Hepatocyte (in vitro differentiated cells): Measurements from ENCODE around the gene C16orf89. TPM values are rescaled to one million over a fixed set of nuclear protein-coding genes. Genes with fewer than 3 reads are reported as not detected.

Experiments used
- DNase-seq: peaks from one replicate; pipeline ENCODE4 v3.0.0-alpha.2; 2016; ENCODE audit warnings: low spot score
- H2AFZ ChIP-seq: fragments of 200-600 bp; sonication (generic); 2 replicates; pipeline ENCODE4 v1.6.0; 2016; ENCODE audit warnings: antibody characterized with exemption, mild to moderate bottlenecking
- H3K27ac ChIP-seq: fragments of 200-600 bp; sonication (generic); 2 replicates; pipeline ENCODE4 v1.5.1; 2016; ENCODE audit warnings: mild to moderate bottlenecking
- H3K27me3 ChIP-seq: fragments of 200-600 bp; sonication (generic); 2 replicates; pipeline ENCODE4 v1.6.1; 2016
- H3K36me3 ChIP-seq: fragments of 200-600 bp; sonication (generic); replicated peaks from 2 replicates; pipeline ENCODE4 v1.5.1; 2016; ENCODE audit warnings: low read depth; ENCODE audit not compliant: insufficient read depth
- H3K4me1 ChIP-seq: fragments of 200-600 bp; sonication (generic); 2 replicates; pipeline ENCODE4 v1.5.1; 2016; ENCODE audit warnings: mild to moderate bottlenecking, moderate library complexity; ENCODE audit not compliant: insufficient read depth
- H3K4me2 ChIP-seq: fragments of 200-600 bp; sonication (generic); 2 replicates; pipeline ENCODE4 v1.6.0; 2016
- H3K4me3 ChIP-seq: fragments of 200-600 bp; sonication (generic); 2 replicates; pipeline ENCODE4 v1.5.1; 2016; ENCODE audit warnings: mild to moderate bottlenecking
- H3K79me2 ChIP-seq: fragments of 200-600 bp; sonication (generic); 2 replicates; pipeline ENCODE4 v1.6.0; 2017; ENCODE audit warnings: mild to moderate bottlenecking
- H3K9me2 ChIP-seq: fragments of 200-600 bp; sonication (generic); replicated peaks from 2 replicates; pipeline ENCODE4 v1.6.0; 2017; ENCODE audit warnings: mild to moderate bottlenecking; ENCODE audit not compliant: insufficient read depth
- H3K9me3 ChIP-seq: fragments of 200-600 bp; sonication (generic); 2 replicates; pipeline ENCODE4 v1.5.1; 2016; ENCODE audit warnings: low read depth, mild to moderate bottlenecking
- H4K20me1 ChIP-seq: fragments of 200-600 bp; sonication (generic); 2 replicates; pipeline ENCODE4 v1.6.0; 2016; ENCODE audit warnings: mild to moderate bottlenecking; ENCODE audit not compliant: insufficient read depth, poor library complexity, severe bottlenecking
- CTCF ChIP-seq: fragments of 200-600 bp; sonication (generic); IDR thresholded peaks from 2 replicates; pipeline ENCODE4 v1.5.1; 2016; ENCODE audit warnings: antibody characterized with exemption, mild to moderate bottlenecking; ENCODE audit not compliant: poor library complexity
- EZH2 ChIP-seq: fragments of 200-600 bp; sonication (generic); IDR thresholded peaks from 2 replicates; pipeline ENCODE4 v1.6.1; 2016; ENCODE audit warnings: antibody characterized with exemption, mild to moderate bottlenecking, borderline replicate concordance
- EZH2phosphoT487 ChIP-seq: fragments of 200-600 bp; sonication (generic); IDR thresholded peaks from one replicate; pipeline ENCODE4 v1.6.1; 2018; ENCODE audit warnings: antibody characterized with exemption, mild to moderate bottlenecking, low read depth, moderate library complexity; ENCODE audit not compliant: unreplicated experiment, severe bottlenecking
- WGBS: methylation state at CpG from one replicate; pipeline ENCODE4 v1.1.6; 2016; ENCODE audit warnings: low lambda C conversion rate; ENCODE audit errors: missing lambda C conversion rate; 5-methylcytosine and 5-hydroxymethylcytosine counted together
- polyA plus RNA-seq: library from polyadenylated mRNA; unstranded; fragments of >200 nt; fragmentation: Nextera tagmentation; extraction: Ambion mirVana; gene quantifications from 2 replicates; pipeline ENCODE4 v1.2.1, GENCODE V29; 2016
- total RNA-seq: library from RNA; depleted of rRNA; stranded (reverse); fragments of >200 nt; gene quantifications from 2 replicates; pipeline ENCODE4 v1.2.3, GENCODE V29; 2014

Gene C16orf89
- total and polyA plus RNA-seq, 2 experiments from 2014 or later = 1.1 to 3.8 TPM

GRCh38 chr16:5066511-5066910 is 755 bp upstream of the C16orf89 start:
- Histone ChIP-seq H3K9me3 (no peaks in the 10 kb centered on the region), H3K9me2 (no peaks in the 10 kb centered on the region), H3K79me2 (no peaks in the 10 kb centered on the region), H4K20me1 (no peaks in the 10 kb centered on the region), H2AFZ (no peak overlapping the region), H3K4me3 (no peak overlapping the region), H3K4me1 (peaks cover 7% of the 10 kb centered on the region), H3K4me2 (no peak overlapping the region), H3K27me3 (no peaks in the 10 kb centered on the region), H3K27ac (no peak overlapping the region), H3K36me3 (no peaks in the 10 kb centered on the region)
- 81% methylated on average over 6 of the region's 6 CpGs for WGBS
- no peak for DNase-seq
- TF ChIP-seq CTCF = no peak
- TF ChIP-seq EZH2phosphoT487 = no peak
- TF ChIP-seq EZH2 = no peak

- TF ChIP-seq CTCF = no peak
- no peak for TF ChIP-seq EZH2phosphoT487
- no peak for TF ChIP-seq EZH2
- no peaks in the 10 kb centered on the region for H3K36me3 ChIP-seq
- no peak overlapping the region for H3K4me2 ChIP-seq
- peak overlapping the region; percentile 60 for H3K27ac ChIP-seq
- H3K4me3 ChIP-seq = no peak overlapping the region
- H3K4me1 ChIP-seq = peaks cover 4% of the 10 kb centered on the region
- H3K9me2 ChIP-seq = no peaks in the 10 kb centered on the region
- no peak overlapping the region for H2AFZ ChIP-seq
- H3K27me3 ChIP-seq = no peaks in the 10 kb centered on the region
- no peaks in the 10 kb centered on the region for H4K20me1 ChIP-seq
- no peak for DNase-seq
- 68% methylated on average over 8 of the region's 8 CpGs for WGBS
- no peaks in the 10 kb centered on the region for H3K9me3 ChIP-seq
- H3K79me2 ChIP-seq = no peaks in the 10 kb centered on the region
Observed at GRCh38 chr16:5065326-5065725, 430 bp downstream of the C16orf89 start.

- WGBS = 73% methylated on average over 7 of the region's 7 CpGs
- Histone ChIP-seq H3K4me1 (peaks cover 4% of the 10 kb centered on the region), H3K36me3 (no peaks in the 10 kb centered on the region), H2AFZ (no peak overlapping the region), H4K20me1 (no peaks in the 10 kb centered on the region), H3K27me3 (no peaks in the 10 kb centered on the region), H3K4me3 (no peak overlapping the region), H3K27ac (peak overlapping the region; percentile 60), H3K9me2 (no peaks in the 10 kb centered on the region), H3K9me3 (no peaks in the 10 kb centered on the region), H3K79me2 (no peaks in the 10 kb centered on the region), H3K4me2 (no peak overlapping the region)
- TF ChIP-seq CTCF (no peak), EZH2 (no peak), EZH2phosphoT487 (no peak)
- no peak for DNase-seq
Observed at GRCh38 chr16:5064915-5065314, 841 bp downstream of the C16orf89 start.
